ENCODE data around the gene GIT1.

GRCh38 chr17:29576214-29577000 lies 13.0 kb downstream of the GIT1 start:
- TF ChIP-seq CTCF (IDR thresholded peaks at IDR 0.05), result no peak
- no peak for TF ChIP-seq POLR2A (IDR thresholded peaks at IDR 0.05)

Measured in adrenal gland (tissue), 5 donors.